K562 (cell line): ENCODE results near the gene VTN. TPM values are rescaled to one million over a fixed set of nuclear protein-coding genes. Genes with fewer than 3 reads are reported as not detected.

Source experiments
- BHLHE40 ChIP-seq: IDR thresholded peaks from 2 replicates; pipeline ENCODE4 v1.6.1; 2011; ENCODE audit warnings: low read length, improper control_type of control experiment
- HNRNPK ChIP-seq: fragments of 200-400 bp; formaldehyde crosslinking; IDR thresholded peaks from one replicate; pipeline ENCODE4 v1.6.1; 2018; ENCODE audit warnings: mild to moderate bottlenecking, low read depth, low read length; ENCODE audit not compliant: poor library complexity, severe bottlenecking
- MEF2D ChIP-seq: conservative IDR thresholded peaks from 2 replicates; pipeline ENCODE4 v1.6.1; 2016; ENCODE audit warnings: low read depth, missing genetic modification characterization, missing compliant biosample characterization
- SMAD4 ChIP-seq: fragments of 250-450 bp; sonication (Bioruptor Pico); conservative IDR thresholded peaks from 2 replicates; pipeline ENCODE4 v1.8.0; 2021; ENCODE audit warnings: inconsistent platforms, mild to moderate bottlenecking, moderate library complexity
- TAL1 ChIP-seq: fragments of 450-650 bp; IDR thresholded peaks from 2 replicates; pipeline ENCODE4 v1.6.1; 2016; ENCODE audit warnings: mild to moderate bottlenecking
- ZNF551 ChIP-seq: fragments of 250-450 bp; sonication (Bioruptor Pico); IDR thresholded peaks from 2 replicates; pipeline ENCODE4 v1.5.0; 2021; ENCODE audit warnings: mild to moderate bottlenecking, moderate library complexity
- polyA plus RNA-seq, 8 experiments: library from polyadenylated mRNA; depleted of rRNA in 4 of 8; stranded (reverse) in 5 of 8; unstranded in 3 of 8; fragments of >200 nt; fragmentation: Nextera tagmentation in 2 of 8; fragmentation: Illumina TruSeq in 1 of 8; extraction: Ambion mirVana in 2 of 8; extraction: Trizol in 1 of 8; gene quantifications; 2 replicates each; pipeline versions ENCODE4 v1.2.1 to v1.2.3, GENCODE V29; 2011 to 2014; ENCODE audit warnings: inconsistent platforms in 1 of 8, missing spikeins in 1 of 8
- total RNA-seq, 7 experiments: library from RNA; depleted of rRNA in 6 of 7; stranded (reverse); fragments of >200 nt in 6 of 7; fragmentation: Illumina TruSeq in 2 of 7; extraction: Trizol in 2 of 7; gene quantifications; 2 replicates each; pipeline versions ENCODE4 v1.2.1 to v1.2.3, GENCODE V29; 2011 to 2021; ENCODE audit warnings: low replicate concordance in 1 of 7
- TF ChIP-seq, protein P1 (sequence below), 2 experiments: fragments of 450-650 bp in 1 of 2; sonication (generic) in 1 of 2; formaldehyde crosslinking in 1 of 2; IDR thresholded peaks; 2 replicates each; pipeline versions ENCODE4 v1.7.1 to v1.9.0; 2016 to 2022; ENCODE audit warnings: inconsistent platforms in 1 of 2, mild to moderate bottlenecking in 1 of 2, missing genetic modification reagents in 1 of 2
- TF ChIP-seq, protein P2 (sequence below): fragments of 250-450 bp; sonication (Bioruptor Pico); IDR thresholded peaks from 2 replicates; pipeline ENCODE4 v1.8.0; 2022; ENCODE audit warnings: moderate library complexity, mild to moderate bottlenecking, inconsistent platforms
- TF ChIP-seq, protein P3 (sequence below): fragments of 450-650 bp; conservative IDR thresholded peaks from 2 replicates; pipeline ENCODE4 v1.6.1; 2016; ENCODE audit warnings: missing genetic modification characterization, low read depth, mild to moderate bottlenecking, control low read depth, missing compliant biosample characterization
- TF ChIP-seq, protein P4 (sequence below), 2 experiments: fragments of 150-350 bp in 1 of 2; IDR thresholded peaks; 2 replicates each; pipeline ENCODE4 v1.6.1; 2012 to 2016; ENCODE audit warnings: low read depth in 2 of 2, low read length in 2 of 2, mild to moderate bottlenecking in 1 of 2, moderate library complexity in 1 of 2

The VTN gene
- total and polyA plus RNA-seq, 9 of the 15 experiments (the other 6 are each of a cell fraction or from before 2014, with no cell fraction given): 0.13 to 1.0 (median 0.29) TPM; not detected in 1

- TF ChIP-seq, protein P1, sequence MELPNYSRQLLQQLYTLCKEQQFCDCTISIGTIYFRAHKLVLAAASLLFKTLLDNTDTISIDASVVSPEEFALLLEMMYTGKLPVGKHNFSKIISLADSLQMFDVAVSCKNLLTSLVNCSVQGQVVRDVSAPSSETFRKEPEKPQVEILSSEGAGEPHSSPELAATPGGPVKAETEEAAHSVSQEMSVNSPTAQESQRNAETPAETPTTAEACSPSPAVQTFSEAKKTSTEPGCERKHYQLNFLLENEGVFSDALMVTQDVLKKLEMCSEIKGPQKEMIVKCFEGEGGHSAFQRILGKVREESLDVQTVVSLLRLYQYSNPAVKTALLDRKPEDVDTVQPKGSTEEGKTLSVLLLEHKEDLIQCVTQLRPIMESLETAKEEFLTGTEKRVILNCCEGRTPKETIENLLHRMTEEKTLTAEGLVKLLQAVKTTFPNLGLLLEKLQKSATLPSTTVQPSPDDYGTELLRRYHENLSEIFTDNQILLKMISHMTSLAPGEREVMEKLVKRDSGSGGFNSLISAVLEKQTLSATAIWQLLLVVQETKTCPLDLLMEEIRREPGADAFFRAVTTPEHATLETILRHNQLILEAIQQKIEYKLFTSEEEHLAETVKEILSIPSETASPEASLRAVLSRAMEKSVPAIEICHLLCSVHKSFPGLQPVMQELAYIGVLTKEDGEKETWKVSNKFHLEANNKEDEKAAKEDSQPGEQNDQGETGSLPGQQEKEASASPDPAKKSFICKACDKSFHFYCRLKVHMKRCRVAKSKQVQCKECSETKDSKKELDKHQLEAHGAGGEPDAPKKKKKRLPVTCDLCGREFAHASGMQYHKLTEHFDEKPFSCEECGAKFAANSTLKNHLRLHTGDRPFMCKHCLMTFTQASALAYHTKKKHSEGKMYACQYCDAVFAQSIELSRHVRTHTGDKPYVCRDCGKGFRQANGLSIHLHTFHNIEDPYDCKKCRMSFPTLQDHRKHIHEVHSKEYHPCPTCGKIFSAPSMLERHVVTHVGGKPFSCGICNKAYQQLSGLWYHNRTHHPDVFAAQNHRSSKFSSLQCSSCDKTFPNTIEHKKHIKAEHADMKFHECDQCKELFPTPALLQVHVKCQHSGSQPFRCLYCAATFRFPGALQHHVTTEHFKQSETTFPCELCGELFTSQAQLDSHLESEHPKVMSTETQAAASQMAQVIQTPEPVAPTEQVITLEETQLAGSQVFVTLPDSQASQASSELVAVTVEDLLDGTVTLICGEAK (IDR thresholded peaks at IDR 0.05): no peak
- TF ChIP-seq, protein P1 (CRISPR knock-in tag; IDR thresholded peaks at IDR 0.05): no peak
- TF ChIP-seq MEF2D (no peak), HNRNPK (no peak), TAL1 (no peak), BHLHE40 (no peak), SMAD4 (CRISPR knock-in tag) (no peak), ZNF551 (CRISPR knock-in tag) (no peak)
- TF ChIP-seq, protein P2, sequence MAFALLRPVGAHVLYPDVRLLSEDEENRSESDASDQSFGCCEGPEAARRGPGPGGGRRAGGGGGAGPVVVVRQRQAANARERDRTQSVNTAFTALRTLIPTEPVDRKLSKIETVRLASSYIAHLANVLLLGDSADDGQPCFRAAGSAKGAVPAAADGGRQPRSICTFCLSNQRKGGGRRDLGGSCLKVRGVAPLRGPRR (CRISPR knock-in tag): no peak
- TF ChIP-seq, protein P3, sequence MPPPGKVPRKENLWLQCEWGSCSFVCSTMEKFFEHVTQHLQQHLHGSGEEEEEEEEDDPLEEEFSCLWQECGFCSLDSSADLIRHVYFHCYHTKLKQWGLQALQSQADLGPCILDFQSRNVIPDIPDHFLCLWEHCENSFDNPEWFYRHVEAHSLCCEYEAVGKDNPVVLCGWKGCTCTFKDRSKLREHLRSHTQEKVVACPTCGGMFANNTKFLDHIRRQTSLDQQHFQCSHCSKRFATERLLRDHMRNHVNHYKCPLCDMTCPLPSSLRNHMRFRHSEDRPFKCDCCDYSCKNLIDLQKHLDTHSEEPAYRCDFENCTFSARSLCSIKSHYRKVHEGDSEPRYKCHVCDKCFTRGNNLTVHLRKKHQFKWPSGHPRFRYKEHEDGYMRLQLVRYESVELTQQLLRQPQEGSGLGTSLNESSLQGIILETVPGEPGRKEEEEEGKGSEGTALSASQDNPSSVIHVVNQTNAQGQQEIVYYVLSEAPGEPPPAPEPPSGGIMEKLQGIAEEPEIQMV (tag): no peak
- TF ChIP-seq, protein P4, sequence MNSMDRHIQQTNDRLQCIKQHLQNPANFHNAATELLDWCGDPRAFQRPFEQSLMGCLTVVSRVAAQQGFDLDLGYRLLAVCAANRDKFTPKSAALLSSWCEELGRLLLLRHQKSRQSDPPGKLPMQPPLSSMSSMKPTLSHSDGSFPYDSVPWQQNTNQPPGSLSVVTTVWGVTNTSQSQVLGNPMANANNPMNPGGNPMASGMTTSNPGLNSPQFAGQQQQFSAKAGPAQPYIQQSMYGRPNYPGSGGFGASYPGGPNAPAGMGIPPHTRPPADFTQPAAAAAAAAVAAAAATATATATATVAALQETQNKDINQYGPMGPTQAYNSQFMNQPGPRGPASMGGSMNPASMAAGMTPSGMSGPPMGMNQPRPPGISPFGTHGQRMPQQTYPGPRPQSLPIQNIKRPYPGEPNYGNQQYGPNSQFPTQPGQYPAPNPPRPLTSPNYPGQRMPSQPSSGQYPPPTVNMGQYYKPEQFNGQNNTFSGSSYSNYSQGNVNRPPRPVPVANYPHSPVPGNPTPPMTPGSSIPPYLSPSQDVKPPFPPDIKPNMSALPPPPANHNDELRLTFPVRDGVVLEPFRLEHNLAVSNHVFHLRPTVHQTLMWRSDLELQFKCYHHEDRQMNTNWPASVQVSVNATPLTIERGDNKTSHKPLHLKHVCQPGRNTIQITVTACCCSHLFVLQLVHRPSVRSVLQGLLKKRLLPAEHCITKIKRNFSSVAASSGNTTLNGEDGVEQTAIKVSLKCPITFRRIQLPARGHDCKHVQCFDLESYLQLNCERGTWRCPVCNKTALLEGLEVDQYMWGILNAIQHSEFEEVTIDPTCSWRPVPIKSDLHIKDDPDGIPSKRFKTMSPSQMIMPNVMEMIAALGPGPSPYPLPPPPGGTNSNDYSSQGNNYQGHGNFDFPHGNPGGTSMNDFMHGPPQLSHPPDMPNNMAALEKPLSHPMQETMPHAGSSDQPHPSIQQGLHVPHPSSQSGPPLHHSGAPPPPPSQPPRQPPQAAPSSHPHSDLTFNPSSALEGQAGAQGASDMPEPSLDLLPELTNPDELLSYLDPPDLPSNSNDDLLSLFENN (IDR thresholded peaks at IDR 0.05; ENCODE audit: low read depth in 2 of 2, low read length in 2 of 2): no peak
Observed at GRCh38 chr17:28343491-28343932, 26.6 kb downstream of the VTN start (continued).
